K562 (cell line): ENCODE data around the gene MPIG6B. TPM values are rescaled to one million over a fixed set of nuclear protein-coding genes. Genes with fewer than 3 reads are reported as not detected.

Experiments used
- REST ChIP-seq, 2 experiments: fragments of 450-650 bp; formaldehyde crosslinking in 1 of 2; IDR thresholded peaks; 2 replicates each; pipeline versions ENCODE4 v1.4.0 to v1.6.1; 2014 to 2020; ENCODE audit warnings: mild to moderate bottlenecking in 2 of 2, borderline replicate concordance in 1 of 2, low read depth in 1 of 2
- polyA plus RNA-seq, 8 experiments: library from polyadenylated mRNA; depleted of rRNA in 4 of 8; stranded (reverse) in 5 of 8; unstranded in 3 of 8; fragments of >200 nt; fragmentation: Nextera tagmentation in 2 of 8; fragmentation: Illumina TruSeq in 1 of 8; extraction: Ambion mirVana in 2 of 8; extraction: Trizol in 1 of 8; gene quantifications; 2 replicates each; pipeline versions ENCODE4 v1.2.1 to v1.2.3, GENCODE V29; 2011 to 2014; ENCODE audit warnings: inconsistent platforms in 1 of 8, missing spikeins in 1 of 8
- total RNA-seq, 7 experiments: library from RNA; depleted of rRNA in 6 of 7; stranded (reverse); fragments of >200 nt in 6 of 7; fragmentation: Illumina TruSeq in 2 of 7; extraction: Trizol in 2 of 7; gene quantifications; 2 replicates each; pipeline versions ENCODE4 v1.2.1 to v1.2.3, GENCODE V29; 2011 to 2021; ENCODE audit warnings: low replicate concordance in 1 of 7

Gene MPIG6B
- total and polyA plus RNA-seq, 9 of the 15 experiments (the other 6 are each of a cell fraction or from before 2014, with no cell fraction given) = 0.11 to 1.2 (median 0.28) TPM; not detected in 1

DNA sequence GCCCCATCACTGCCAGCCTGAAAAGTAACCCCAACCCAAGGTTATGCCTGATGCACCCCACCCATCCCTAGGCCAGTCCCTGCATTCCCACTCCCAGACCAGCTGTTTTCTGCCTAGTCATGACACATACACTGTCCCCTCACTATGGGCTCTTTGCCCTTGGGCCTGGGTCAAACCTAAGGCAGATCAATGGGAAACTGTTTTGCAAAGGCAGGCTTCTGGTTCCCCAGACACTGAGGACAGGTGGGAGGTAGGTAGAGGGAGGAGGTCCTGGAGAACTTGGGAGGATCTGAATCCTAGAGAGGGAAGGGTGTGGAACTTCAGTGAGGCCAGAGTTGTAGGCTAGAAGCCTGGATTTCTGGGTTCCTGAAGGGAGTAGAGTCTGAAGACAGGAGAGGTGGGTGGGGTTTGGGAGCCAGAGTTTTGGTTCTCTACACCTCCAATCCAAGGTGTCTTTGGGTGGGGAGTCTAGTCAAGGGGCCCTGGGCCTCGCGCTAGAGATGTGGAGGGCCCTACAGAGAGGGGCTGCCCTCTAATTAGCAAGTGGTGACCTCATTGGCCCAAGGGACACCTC, 11.2 kb downstream of the MPIG6B start (continued):
- TF ChIP-seq REST (IDR thresholded peaks at IDR 0.05; ENCODE audit: borderline replicate concordance) (no peak), REST (CRISPR knock-in tag; IDR thresholded peaks at IDR 0.05; ENCODE audit: low read depth) (no peak)
